ENCODE results near the gene ANKRD55. TPM values are rescaled to one million over a fixed set of nuclear protein-coding genes. Genes with fewer than 3 reads are reported as not detected.
"Not testable (repeated sequence)": the region's sequence is repeated elsewhere in the genome, so short reads cannot be mapped to it uniquely, and the experiment has no call there.

ANKRD55 gene
- total RNA-seq, 1 donor: not detected

GRCh38 chr5:56208681-56209080 is 24.4 kb downstream of the ANKRD55 start:
- no peak for TF ChIP-seq CTCF (IDR thresholded peaks at IDR 0.05; ENCODE audit: insufficient read depth, low read length)
- no peak overlapping the region for H3K4me3 ChIP-seq (ENCODE audit: low read depth, low read length)

GRCh38 chr5:56207537-56207936 is 25.6 kb downstream of the ANKRD55 start:
- no peak for DNase-seq (ENCODE audit: low read depth)
- no peak overlapping the region for H3K4me3 ChIP-seq (ENCODE audit: low read depth, low read length)
- TF ChIP-seq CTCF (IDR thresholded peaks at IDR 0.05; ENCODE audit: insufficient read depth, low read length): no peak

More at GRCh38 chr5:56208681-56209080, 24.4 kb downstream of the ANKRD55 start:
- DNase-seq (ENCODE audit: low read depth): no peak

- H3K4me3 ChIP-seq (ENCODE audit: low read depth, low read length): no peak overlapping the region
- no peak for TF ChIP-seq CTCF (IDR thresholded peaks at IDR 0.05; ENCODE audit: insufficient read depth, low read length)
- peak; percentile 94 for DNase-seq (ENCODE audit: low read depth)
These were observed 26.8 kb downstream of the ANKRD55 start for GRCh38 chr5:56206126-56206910.

- not testable (repeated sequence) for H3K4me3 ChIP-seq (ENCODE audit: low read depth, low read length); DNase-seq (ENCODE audit: low read depth)
These were observed 29.2 kb downstream of the ANKRD55 start for GRCh38 chr5:56203936-56204335.

- TF ChIP-seq CTCF (IDR thresholded peaks at IDR 0.05; ENCODE audit: insufficient read depth, low read length): no peak
- peak; percentile 67 for DNase-seq (ENCODE audit: low read depth)
- no peak overlapping the region for H3K4me3 ChIP-seq (ENCODE audit: low read depth, low read length)
These were observed 30.6 kb downstream of the ANKRD55 start for GRCh38 chr5:56202483-56202882.

GRCh38 chr5:56201762-56202261 is 31.3 kb downstream of the ANKRD55 start:
- not testable (repeated sequence) for H3K4me3 ChIP-seq (ENCODE audit: low read depth, low read length); DNase-seq (ENCODE audit: low read depth)

- peak; percentile 71 for TF ChIP-seq CTCF (IDR thresholded peaks at IDR 0.05; ENCODE audit: insufficient read depth, low read length)
- H3K4me3 ChIP-seq (ENCODE audit: low read depth, low read length): no peak overlapping the region
- peak; percentile 86 for DNase-seq (ENCODE audit: low read depth)
These were observed 32.0 kb downstream of the ANKRD55 start for GRCh38 chr5:56200971-56201666.

Measured in fibroblast of the aortic adventitia (primary cell).